ENCODE data around the gene CC2D2A.

Gene CC2D2A

DNA sequence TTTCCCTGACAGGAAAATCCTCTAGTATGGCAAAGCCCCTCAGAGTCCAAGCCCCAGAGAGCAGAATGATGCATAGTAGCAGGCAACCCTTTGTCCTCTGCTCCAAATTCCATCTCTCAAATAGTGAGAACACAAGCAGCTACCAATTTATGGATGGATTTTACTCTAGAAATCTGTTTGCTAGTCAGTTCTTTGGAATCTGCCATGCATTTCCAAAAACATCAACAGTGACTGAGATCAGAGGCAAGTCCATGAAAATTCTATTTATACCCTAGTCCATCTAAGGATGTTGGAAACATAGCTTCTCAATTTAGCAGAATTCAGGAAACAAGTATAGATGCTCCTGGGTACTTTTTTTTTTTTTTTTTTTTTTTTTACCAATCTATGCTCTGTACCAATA, 10.0 kb upstream of the CC2D2A start:
- no peak overlapping the region for H3K4me3 ChIP-seq (ENCODE audit: low read depth, low read length)
- no peak for DNase-seq (ENCODE audit: low read depth)
- TF ChIP-seq, protein P1, sequence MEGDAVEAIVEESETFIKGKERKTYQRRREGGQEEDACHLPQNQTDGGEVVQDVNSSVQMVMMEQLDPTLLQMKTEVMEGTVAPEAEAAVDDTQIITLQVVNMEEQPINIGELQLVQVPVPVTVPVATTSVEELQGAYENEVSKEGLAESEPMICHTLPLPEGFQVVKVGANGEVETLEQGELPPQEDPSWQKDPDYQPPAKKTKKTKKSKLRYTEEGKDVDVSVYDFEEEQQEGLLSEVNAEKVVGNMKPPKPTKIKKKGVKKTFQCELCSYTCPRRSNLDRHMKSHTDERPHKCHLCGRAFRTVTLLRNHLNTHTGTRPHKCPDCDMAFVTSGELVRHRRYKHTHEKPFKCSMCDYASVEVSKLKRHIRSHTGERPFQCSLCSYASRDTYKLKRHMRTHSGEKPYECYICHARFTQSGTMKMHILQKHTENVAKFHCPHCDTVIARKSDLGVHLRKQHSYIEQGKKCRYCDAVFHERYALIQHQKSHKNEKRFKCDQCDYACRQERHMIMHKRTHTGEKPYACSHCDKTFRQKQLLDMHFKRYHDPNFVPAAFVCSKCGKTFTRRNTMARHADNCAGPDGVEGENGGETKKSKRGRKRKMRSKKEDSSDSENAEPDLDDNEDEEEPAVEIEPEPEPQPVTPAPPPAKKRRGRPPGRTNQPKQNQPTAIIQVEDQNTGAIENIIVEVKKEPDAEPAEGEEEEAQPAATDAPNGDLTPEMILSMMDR (IDR thresholded peaks at IDR 0.05; ENCODE audit: low read depth, low read length, missing control alignments): no peak

DNA sequence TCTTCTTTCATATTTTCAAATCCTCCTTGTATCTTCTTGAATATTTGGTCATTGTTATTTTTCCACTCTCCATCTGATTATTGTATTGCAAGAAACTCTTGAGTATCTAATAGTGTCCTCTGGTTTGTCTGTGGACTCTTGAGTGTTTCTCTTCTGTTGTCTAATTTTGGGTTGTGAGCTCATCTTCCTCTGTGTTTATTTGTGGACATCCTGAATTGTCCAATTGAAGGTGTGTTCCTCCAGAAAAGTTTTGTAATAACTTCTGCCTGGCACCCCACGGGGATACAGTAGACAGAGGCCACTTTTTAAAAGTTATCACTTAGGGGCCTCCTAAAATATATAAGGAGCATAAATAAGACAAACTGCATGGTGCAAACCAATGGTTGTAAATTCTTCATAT, 3.1 kb upstream of the CC2D2A start:
- TF ChIP-seq, protein P1 (IDR thresholded peaks at IDR 0.05; ENCODE audit: low read depth, low read length, missing control alignments): no peak
- no peak for DNase-seq (ENCODE audit: low read depth)

DNA sequence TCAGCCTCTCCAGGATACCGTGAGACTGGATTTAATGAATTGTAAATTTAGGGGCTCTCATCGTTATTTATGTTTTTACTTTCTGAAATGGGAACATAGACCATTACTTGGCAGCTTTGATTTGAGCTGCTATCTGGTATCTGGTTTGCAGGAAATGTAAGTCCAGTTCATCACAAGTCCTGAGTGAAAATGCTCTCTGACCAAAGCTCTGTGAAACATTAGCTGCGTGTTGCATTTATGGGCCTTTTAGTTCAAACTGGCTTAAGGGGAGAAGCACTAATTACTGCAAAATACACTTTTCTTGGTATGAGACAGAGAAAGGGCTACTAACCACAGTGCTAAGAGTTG, 420 bp downstream of the CC2D2A start:
- DNase-seq (ENCODE audit: low read depth): no peak
- no peak overlapping the region; the same call in 1 of the 2 replicates for H3K4me3 ChIP-seq (ENCODE audit: low read depth, low read length)
- TF ChIP-seq, protein P1 (IDR thresholded peaks at IDR 0.05; ENCODE audit: low read depth, low read length, missing control alignments): no peak

More for the DNA sequence above, 3.1 kb upstream of the CC2D2A start:
- H3K4me3 ChIP-seq (ENCODE audit: low read depth, low read length): no peak overlapping the region

DNA sequence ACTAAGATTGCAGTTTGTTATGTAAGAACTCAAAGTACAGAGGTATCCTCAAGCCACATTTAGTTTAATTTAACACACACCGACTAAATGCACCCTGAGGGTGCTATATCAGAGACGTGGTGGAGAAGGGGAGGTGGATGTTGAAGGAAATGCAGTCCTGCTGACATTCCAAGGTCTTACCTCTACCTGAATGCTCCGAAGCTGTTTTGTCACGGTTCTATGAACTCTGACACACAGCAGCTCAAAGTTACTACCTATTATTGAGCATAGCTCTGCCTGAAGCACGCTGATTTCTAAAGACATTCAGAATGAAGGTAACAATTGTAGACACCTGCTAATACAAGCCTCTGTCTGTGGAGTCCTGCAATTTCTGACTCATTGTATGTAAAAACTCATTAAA, 6.7 kb downstream of the CC2D2A start:
- TF ChIP-seq, protein P1 (IDR thresholded peaks at IDR 0.05; ENCODE audit: low read depth, low read length, missing control alignments): no peak
- no peak for DNase-seq (ENCODE audit: low read depth)
- H3K4me3 ChIP-seq (ENCODE audit: low read depth, low read length): no peak overlapping the region

DNA sequence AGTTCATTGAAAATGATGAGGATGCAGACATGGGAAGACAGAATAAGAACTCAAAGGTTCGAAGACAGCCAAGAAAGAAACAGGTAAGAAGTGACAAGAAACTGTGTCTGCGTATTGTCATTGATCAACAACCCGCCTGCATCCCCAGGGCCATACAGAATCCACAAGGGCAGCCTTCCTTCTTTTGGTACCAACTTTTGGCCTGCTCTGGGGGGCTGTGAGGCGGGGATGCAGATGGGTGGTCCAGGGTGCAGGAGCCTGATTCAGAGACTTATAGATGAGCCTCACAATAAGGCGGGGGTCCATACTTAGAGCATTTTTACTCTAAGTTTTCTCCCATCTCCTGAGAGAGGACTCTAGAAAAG, 9.0 kb downstream of the CC2D2A start:
- no peak overlapping the region for H3K4me3 ChIP-seq (ENCODE audit: low read depth, low read length)
- TF ChIP-seq, protein P1 (IDR thresholded peaks at IDR 0.05; ENCODE audit: low read depth, low read length, missing control alignments): no peak
- DNase-seq (ENCODE audit: low read depth): no peak

DNA sequence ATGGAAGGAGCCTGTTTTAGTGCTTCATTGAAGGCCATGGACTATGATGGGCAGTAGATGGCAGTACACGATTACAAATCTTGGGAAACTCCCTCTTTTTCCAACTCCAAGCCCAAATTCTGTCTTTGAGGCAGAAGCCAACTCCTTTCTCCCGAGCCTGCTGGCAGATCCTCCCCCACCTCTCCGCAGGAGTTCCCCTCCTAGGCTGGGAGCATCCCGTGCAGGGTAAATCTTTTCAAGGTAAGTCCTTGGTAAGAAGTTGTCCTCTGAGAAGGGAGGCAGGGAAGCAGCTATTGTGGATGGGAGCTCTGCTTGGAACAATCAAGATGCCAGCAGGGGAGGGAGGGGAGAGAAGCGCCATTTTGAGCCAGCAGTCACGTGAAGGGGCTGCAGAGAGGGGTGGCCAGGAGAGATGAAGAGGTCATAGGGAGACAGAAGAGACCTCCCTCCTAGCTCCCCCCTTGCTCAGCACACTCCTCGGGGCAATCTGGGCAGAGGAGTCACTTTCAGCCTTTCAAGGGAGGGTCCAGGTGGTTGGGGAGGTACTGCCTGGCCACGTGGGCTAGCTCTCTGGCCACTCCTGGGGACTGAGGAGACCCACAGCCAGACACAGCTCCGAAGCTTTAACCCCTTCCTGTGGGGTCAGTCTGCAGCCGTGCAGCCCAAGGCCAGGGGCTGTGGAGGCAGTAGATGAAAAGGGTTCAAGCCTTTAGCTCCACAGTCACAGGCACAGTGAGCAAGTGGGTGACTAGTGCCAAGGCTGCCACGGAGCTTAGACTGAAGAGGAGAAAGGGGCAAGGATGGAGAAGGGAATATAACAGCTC, 9.6 kb downstream of the CC2D2A start:
- H3K4me3 ChIP-seq (ENCODE audit: low read depth, low read length): no peak overlapping the region
- TF ChIP-seq, protein P1 (IDR thresholded peaks at IDR 0.05; ENCODE audit: low read depth, low read length, missing control alignments): peak; percentile 55
- peak; percentile 5 for DNase-seq (ENCODE audit: low read depth)

DNA sequence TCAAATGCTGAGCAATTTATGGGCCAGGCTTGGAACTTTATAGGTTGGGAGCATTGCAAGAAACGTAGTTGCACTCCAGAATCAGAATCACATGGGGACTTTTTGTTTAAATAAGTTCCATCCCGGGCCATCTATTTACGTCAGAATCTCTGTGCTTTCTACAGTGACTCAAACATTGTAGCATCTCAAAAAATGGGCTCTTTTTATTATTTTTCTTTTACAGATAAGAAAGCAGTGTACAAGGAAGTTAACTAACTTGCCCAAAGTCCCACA, 10.2 kb downstream of the CC2D2A start:
- DNase-seq (ENCODE audit: low read depth): no peak
- H3K4me3 ChIP-seq (ENCODE audit: low read depth, low read length): no peak overlapping the region
- TF ChIP-seq, protein P1 (IDR thresholded peaks at IDR 0.05; ENCODE audit: low read depth, low read length, missing control alignments): no peak

Data from GM12864 (cell line).